Spleen (tissue), 7 donors: ENCODE data around the gene SLC25A29.

Source experiments
- CTCF ChIP-seq, 11 experiments: fragments of 200-600 bp in 7 of 11; fragments of 450-650 bp in 4 of 11; sonication (generic) in 4 of 11; IDR thresholded peaks in 8 of 11; conservative IDR thresholded peaks in 3 of 11; 1 replicate in 7 of 11; 2 replicates in 4 of 11; pipeline versions ENCODE4 v1.4.0 to v1.8.0; 2016 to 2021; ENCODE audit warnings: antibody characterized with exemption in 11 of 11, inconsistent platforms in 4 of 11, mild to moderate bottlenecking in 1 of 11
- POLR2A ChIP-seq, 3 donors: fragments of 450-650 bp; IDR thresholded peaks; one replicate each; pipeline ENCODE4 v1.5.1; 2017; ENCODE audit warnings: antibody characterized with exemption in 3 of 3, mild to moderate bottlenecking in 1 of 3
- POLR2AphosphoS5 ChIP-seq, 3 donors: sonication (generic); formaldehyde crosslinking; IDR thresholded peaks; one replicate each; pipeline ENCODE4 v1.5.1; 2017; ENCODE audit warnings: antibody characterized with exemption in 3 of 3
- donor health status: DM: no; HTN: no; CAD: no; lungs with moderate emphysema.
- donor health status: DM: no; HTN: no; CAD: no.
- donor health status: DM: no; HTN: no; CAD: no.

GRCh38 chr14:100339766-100340422, 33.6 kb upstream of the SLC25A29 start:
- no peak for TF ChIP-seq CTCF (IDR thresholded peaks at IDR 0.05 in 8 of 11, conservative IDR thresholded peaks at IDR 0.05 in 3 of 11)
- TF ChIP-seq POLR2A (IDR thresholded peaks at IDR 0.05) = no peak
- TF ChIP-seq POLR2AphosphoS5 (IDR thresholded peaks at IDR 0.05) = no peak
